DOHH2 (cell line): Measurements from ENCODE around the gene STRN.
"Not testable (repeated sequence)": the region's sequence is repeated elsewhere in the genome, so short reads cannot be mapped to it uniquely, and the experiment has no call there.

Experiments used
- H3F3A ChIP-seq: fragments of 200-600 bp; sonication (generic), shearing (Covaris generic); 2 replicates; pipeline ENCODE4 v1.6.0; 2016; ENCODE audit warnings: antibody characterized with exemption, mild to moderate bottlenecking; ENCODE audit not compliant: control insufficient read depth, insufficient read depth
- H3K27ac ChIP-seq: fragments of 200-600 bp; sonication (generic); 2 replicates; pipeline ENCODE4 v1.5.1; 2014; ENCODE audit warnings: low read depth, mild to moderate bottlenecking, low read length, moderate library complexity
- H3K27me3 ChIP-seq: fragments of 200-600 bp; sonication (generic); 2 replicates; pipeline ENCODE4 v1.6.1; 2014; ENCODE audit warnings: mild to moderate bottlenecking, low read length, mixed read lengths; ENCODE audit not compliant: control insufficient read depth
- H3K36me3 ChIP-seq: fragments of 200-600 bp; sonication (generic); 2 replicates; pipeline ENCODE4 v1.6.1; 2014; ENCODE audit warnings: mild to moderate bottlenecking, low read length, moderate library complexity, mixed read lengths; ENCODE audit not compliant: control insufficient read depth
- H3K4me1 ChIP-seq: fragments of 200-600 bp; sonication (generic); 2 replicates; pipeline ENCODE4 v1.6.1; 2014; ENCODE audit warnings: mild to moderate bottlenecking, low read length, mixed read lengths; ENCODE audit not compliant: control insufficient read depth
- H3K4me2 ChIP-seq: fragments of 200-600 bp; sonication (generic); 2 replicates; pipeline ENCODE4 v1.6.0; 2014; ENCODE audit warnings: mild to moderate bottlenecking, low read length, moderate library complexity
- H3K4me3 ChIP-seq: fragments of 200-600 bp; sonication (generic); 2 replicates; pipeline ENCODE4 v1.5.1; 2014; ENCODE audit warnings: mild to moderate bottlenecking, low read length, mixed read lengths
- H3K79me2 ChIP-seq: fragments of 200-600 bp; sonication (generic); 2 replicates; pipeline ENCODE4 v1.6.1; 2014; ENCODE audit warnings: mild to moderate bottlenecking, low read length, mixed read lengths; ENCODE audit not compliant: control insufficient read depth
- H3K9me2 ChIP-seq: fragments of 200-600 bp; sonication (generic); replicated peaks from 2 replicates; pipeline ENCODE4 v1.6.1; 2014; ENCODE audit warnings: mild to moderate bottlenecking, low read length, mixed read lengths; ENCODE audit not compliant: control insufficient read depth
- H3K9me3 ChIP-seq: fragments of 200-600 bp; sonication (generic); 2 replicates; pipeline ENCODE4 v1.6.1; 2014; ENCODE audit warnings: antibody characterized with exemption, low read length, mixed read lengths; ENCODE audit not compliant: control insufficient read depth, insufficient read depth
- H4K20me1 ChIP-seq: fragments of 200-600 bp; sonication (generic); 2 replicates; pipeline ENCODE4 v1.6.0; 2014; ENCODE audit warnings: low read depth, mild to moderate bottlenecking, antibody characterized with exemption, low read length, moderate library complexity; ENCODE audit not compliant: control insufficient read depth, insufficient read depth
- CTCF ChIP-seq: fragments of 200-600 bp; sonication (generic); IDR thresholded peaks from one replicate; pipeline ENCODE4 v1.5.1; 2014; ENCODE audit warnings: antibody characterized with exemption, mild to moderate bottlenecking, low read depth, low read length; ENCODE audit not compliant: poor library complexity, severe bottlenecking
- EZH2phosphoT487 ChIP-seq: fragments of 200-600 bp; sonication (generic); IDR thresholded peaks from 2 replicates; pipeline ENCODE4 v1.6.1; 2017; ENCODE audit warnings: borderline replicate concordance, mild to moderate bottlenecking, antibody characterized with exemption, low read length, moderate library complexity, mixed read lengths

The STRN gene

DNA sequence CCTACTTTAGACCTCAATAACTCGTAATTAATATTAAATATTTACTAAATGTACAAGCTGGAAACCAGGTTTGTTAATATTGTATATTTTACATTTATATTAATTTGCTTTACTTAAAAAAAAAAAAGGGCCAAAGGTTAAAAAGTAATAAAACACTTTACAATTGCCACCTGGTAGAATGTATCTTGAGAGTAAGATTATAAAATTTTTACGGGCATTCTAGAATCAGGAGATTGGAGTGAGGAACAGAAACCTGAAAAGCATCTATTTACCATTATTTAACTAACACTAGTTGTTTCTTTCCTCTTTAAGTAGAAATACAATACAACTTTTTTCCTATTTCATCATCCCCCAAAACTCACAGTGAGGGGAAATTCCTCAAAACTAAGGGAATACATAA is 15.6 kb upstream of the STRN start:
- H3K36me3 ChIP-seq, result no peaks in the 10 kb centered on the region
- no peak overlapping the region for H3K4me2 ChIP-seq
- H3K4me1 ChIP-seq, result no peaks in the 10 kb centered on the region
- no peaks in the 10 kb centered on the region for H3K79me2 ChIP-seq
- H3K27me3 ChIP-seq, result no peaks in the 10 kb centered on the region
- TF ChIP-seq CTCF (no peak), EZH2phosphoT487 (no peak)
- H3K27ac ChIP-seq, result no peak overlapping the region
- no peaks in the 10 kb centered on the region for H3K9me3 ChIP-seq
- no peak overlapping the region for H3K4me3 ChIP-seq
- no peaks in the 10 kb centered on the region for H3K9me2 ChIP-seq
- no peaks in the 10 kb centered on the region for H4K20me1 ChIP-seq
- no peaks in the 10 kb centered on the region; the same call in 1 of the 2 replicates for H3F3A ChIP-seq

DNA sequence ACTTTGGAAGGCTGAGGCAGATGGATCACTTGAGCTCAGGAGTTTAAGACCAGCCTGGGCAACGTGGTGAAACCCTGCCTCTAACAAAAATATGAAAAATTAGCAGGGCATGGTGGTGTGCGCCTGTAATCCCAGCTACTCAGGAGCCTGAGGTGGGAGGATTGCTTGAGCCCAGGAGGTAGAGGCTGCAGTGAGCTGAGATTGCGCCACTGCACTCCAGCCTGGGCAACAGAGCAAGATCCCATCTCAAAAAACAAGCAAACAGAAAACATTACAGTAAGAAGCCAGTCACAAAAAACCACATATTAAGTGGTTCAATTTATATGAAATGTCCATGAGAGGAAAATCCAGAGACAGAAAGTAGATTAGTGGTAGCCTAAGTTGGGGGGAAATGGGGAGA is 12.7 kb upstream of the STRN start:
- H3K27ac ChIP-seq, H4K20me1 ChIP-seq, H3F3A ChIP-seq, H3K4me2 ChIP-seq, H3K4me1 ChIP-seq, H3K36me3 ChIP-seq, H3K9me3 ChIP-seq, H3K4me3 ChIP-seq, H3K9me2 ChIP-seq, H3K79me2 ChIP-seq, H3K27me3 ChIP-seq: not testable (repeated sequence)

GRCh38 chr2:36976065-36976464 is 9.7 kb upstream of the STRN start:
- Histone ChIP-seq H3K27me3 (no peaks in the 10 kb centered on the region), H4K20me1 (no peaks in the 10 kb centered on the region), H3K9me3 (no peaks in the 10 kb centered on the region), H3K4me3 (no peak overlapping the region), H3K36me3 (no peaks in the 10 kb centered on the region), H3F3A (no peaks in the 10 kb centered on the region), H3K79me2 (no peaks in the 10 kb centered on the region), H3K4me1 (no peaks in the 10 kb centered on the region), H3K4me2 (no peak overlapping the region), H3K9me2 (no peaks in the 10 kb centered on the region), H3K27ac (no peak overlapping the region)
- TF ChIP-seq EZH2phosphoT487 (no peak), CTCF (no peak)

DNA sequence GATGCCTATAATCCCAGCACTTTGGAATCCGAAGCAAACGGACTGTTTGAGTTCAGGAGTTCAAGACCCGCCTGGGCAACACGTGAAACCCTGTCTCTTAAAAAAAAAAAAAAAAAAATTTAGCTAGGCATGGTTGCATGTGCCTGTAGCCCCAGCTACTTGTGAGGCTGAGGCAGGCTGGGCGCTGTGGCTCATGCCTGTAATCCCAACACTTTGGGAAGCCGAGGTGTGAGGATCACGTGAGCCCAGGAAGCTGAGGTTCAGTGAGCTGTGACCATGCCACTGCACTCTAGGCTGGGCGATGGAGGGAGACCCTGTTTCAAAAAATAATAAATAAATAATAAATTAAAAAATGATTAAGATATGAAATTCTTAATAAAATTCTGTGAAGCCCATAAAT is 9.0 kb upstream of the STRN start:
- H4K20me1 ChIP-seq, result no peaks in the 10 kb centered on the region
- H3K27me3 ChIP-seq, result no peaks in the 10 kb centered on the region
- H3K4me3 ChIP-seq, result no peak overlapping the region

More for the DNA sequence above, 9.0 kb upstream of the STRN start:
- Histone ChIP-seq H3K4me1 (no peaks in the 10 kb centered on the region), H3K9me3 (no peaks in the 10 kb centered on the region), H3K27ac (no peak overlapping the region), H3K36me3 (no peaks in the 10 kb centered on the region), H3K9me2 (no peaks in the 10 kb centered on the region), H3K4me2 (no peak overlapping the region), H3F3A (no peaks in the 10 kb centered on the region), H3K79me2 (no peaks in the 10 kb centered on the region)
- TF ChIP-seq CTCF, result no peak
- TF ChIP-seq EZH2phosphoT487, result no peak
